HG03039 (cell line): Measurements from ENCODE around the gene CACNA1C.

ENCODE experiments used
- ATAC-seq: cut with Tn5 transposase; IDR thresholded peaks from one replicate; pipeline ENCODE4 v1.9.1; 2021; ENCODE audit warnings: mild to moderate bottlenecking, moderate library complexity; ENCODE audit not compliant: unreplicated experiment

CACNA1C gene

GRCh38 chr12:2376908-2377657, 324.3 kb downstream of the CACNA1C start:
- ATAC-seq = no peak

- ATAC-seq = no peak
Measured at GRCh38 chr12:2378835-2379330, 326.1 kb downstream of the CACNA1C start.

- ATAC-seq = no peak
Measured at GRCh38 chr12:2380946-2381345, 328.2 kb downstream of the CACNA1C start.

DNA sequence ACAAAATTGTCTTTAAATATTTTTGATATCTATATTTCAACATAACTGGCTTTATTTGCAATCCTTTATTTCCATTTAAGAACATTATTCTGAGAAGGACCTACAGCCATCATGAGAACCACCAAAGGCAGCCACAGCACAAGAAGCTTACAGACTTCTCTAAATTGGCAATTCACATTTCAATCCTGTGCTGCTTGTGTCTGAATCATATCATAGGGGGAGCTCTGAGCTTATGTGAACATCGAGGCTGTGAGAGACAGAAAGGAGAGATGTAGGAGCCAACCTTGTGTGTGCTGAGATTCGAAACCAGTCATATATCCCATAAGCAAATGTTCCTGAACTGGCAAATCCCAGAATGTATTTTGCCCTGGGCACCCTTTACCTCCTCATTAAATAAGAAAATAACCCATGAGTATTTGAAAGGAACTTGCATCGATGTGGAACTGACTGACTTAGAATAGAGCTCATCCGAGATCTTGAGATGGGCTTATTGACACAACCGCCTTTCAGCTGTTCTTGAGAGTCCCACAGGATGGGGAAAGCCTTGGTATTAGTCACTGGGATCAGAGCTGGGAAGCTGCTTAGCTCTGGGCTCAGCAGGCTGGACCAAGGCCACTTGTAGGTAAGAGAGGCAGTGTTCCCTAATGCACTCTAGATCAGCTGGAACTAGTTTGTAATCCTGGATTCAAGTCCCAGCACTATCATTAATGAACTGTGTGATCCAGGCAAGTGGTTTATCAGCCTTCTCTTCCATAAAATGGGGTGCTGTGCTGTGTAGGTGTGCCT, 329.8 kb downstream of the CACNA1C start:
- no peak for ATAC-seq

DNA sequence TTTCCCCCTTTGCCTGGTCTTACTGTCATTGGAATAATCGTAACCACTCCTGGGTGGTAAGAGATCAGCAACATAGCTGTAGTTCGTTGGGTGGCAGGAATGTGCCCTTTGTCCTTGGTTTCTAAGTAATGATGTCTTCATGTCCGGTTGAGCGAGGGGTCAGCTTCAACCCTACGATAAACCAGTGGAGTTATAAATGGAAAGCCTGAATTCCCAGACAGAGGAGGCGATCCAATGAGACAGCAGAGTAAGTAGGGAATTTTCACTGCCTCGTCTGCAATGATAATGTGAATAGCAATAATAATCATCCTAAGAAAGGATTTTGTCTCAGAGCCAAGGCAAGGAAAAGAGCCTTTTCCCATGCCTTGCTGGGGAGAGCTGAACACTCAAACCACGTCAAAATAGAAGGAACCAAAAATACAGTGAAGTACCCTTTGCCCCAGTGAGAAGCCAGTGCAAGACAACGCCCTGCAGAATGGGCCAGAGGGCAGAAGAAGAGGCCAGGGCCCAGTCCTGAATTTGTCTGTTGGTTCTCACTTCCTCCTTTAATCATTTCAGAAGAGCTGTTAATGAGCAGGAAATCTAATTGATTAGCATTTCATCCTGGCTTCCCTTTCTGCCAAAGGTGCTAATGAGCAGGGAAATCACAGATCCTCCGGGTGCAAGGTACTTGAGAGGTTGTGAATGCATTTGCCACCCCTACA, 330.7 kb downstream of the CACNA1C start:
- ATAC-seq = no peak

GRCh38 chr12:2384029-2384386, 331.2 kb downstream of the CACNA1C start:
- no peak for ATAC-seq

GRCh38 chr12:2384533-2385351, 332.0 kb downstream of the CACNA1C start:
- ATAC-seq = no peak

DNA sequence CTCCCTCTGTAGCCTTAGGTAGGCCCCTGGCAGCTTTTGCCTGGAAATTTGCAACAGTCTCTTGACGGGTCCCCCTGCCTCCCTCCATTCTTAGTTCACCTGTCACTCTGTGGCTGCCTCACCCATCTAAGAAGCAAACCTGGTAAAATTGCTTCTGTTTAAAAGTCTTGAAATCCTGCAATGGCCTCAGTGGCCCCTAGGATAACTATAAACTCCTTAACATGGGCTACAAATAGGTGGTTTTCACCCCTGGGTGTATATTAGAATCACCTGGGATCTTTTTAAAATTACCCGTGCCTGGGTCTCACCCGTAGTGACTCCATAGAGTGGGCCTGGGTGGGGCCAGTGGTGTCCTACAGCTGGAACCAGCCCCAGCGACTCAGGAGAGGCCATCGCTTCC, 332.7 kb downstream of the CACNA1C start:
- ATAC-seq = no peak

- ATAC-seq = no peak
Measured at GRCh38 chr12:2386566-2386965, 333.8 kb downstream of the CACNA1C start.

GRCh38 chr12:2387103-2387834, 334.5 kb downstream of the CACNA1C start:
- ATAC-seq = peak; percentile 58

GRCh38 chr12:2389079-2389790, 336.4 kb downstream of the CACNA1C start:
- ATAC-seq = no peak

GRCh38 chr12:2390133-2390532, 337.3 kb downstream of the CACNA1C start:
- no peak for ATAC-seq

DNA sequence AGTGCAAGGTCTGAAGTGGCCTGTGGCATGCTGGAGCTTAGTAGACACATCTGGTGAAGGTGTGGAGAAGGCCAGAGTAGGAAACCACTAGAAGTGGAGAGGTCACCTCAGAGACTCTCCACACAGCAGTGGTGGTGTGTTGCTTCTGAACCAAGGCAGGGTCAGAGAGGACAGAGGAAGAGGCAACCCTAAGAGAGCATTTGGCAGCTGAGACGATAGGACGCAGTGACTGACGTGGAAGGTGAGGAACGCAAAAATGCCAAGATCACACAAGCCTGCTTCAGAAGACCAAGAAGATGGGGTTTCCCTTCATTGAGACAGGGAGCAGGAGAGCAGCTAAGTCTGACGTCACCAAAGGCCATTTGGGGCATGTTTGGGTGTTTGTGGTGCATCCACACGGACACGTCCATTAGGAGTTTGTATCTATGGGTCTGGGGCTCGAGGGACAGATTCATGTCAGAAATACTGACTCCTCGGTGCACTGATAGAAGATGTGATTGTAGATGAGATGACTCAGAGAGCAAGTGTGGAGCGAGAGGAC, 338.1 kb downstream of the CACNA1C start:
- no peak for ATAC-seq

DNA sequence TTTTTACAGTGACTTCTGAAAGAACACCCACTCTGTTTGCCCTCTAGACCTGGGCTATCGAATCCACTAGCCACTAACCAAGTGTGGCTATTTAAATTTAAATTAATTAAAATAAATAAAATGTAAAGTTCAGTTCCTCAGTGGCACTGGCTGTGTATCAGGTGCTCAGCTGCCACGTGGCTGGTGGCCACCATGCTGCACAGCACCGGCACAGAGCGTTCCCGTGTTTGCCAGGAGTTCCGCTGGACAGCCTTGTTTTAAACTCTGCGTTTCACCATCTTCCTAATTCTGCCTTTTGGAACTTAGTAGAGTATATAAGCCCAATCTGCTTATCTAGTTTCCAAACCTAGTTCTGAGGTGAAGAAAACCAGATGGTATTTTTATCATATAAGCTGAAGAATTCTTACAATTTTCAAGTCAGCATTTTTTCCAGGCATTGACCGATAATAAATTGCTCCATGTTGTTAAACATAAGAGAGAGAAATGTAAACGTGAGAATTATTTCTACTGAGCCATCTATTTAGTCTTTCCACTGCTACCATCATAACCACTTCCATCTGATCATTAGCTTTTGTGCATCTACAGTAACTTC, 339.0 kb downstream of the CACNA1C start:
- ATAC-seq = no peak

DNA sequence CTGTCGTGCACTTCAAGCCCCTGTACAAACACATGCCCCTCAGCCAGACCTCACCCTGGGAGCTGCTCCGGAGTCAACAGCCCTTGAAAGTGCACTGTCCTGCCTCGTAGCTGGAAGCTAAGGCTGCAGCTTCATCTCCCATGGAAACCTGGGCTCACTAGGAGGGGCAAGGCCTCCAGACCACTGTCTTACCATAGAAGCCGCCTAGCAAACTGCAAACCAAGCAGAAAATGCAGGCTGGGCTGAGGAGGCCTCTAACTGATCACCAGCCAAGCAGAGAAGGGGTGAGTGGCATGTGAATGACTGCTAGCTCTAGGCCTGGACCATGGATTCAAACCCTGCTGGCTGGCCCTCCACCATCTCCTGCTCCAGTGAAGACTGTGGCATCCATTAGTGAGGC, 340.2 kb downstream of the CACNA1C start:
- no peak for ATAC-seq

GRCh38 chr12:2393996-2394395, 341.2 kb downstream of the CACNA1C start:
- ATAC-seq = no peak

DNA sequence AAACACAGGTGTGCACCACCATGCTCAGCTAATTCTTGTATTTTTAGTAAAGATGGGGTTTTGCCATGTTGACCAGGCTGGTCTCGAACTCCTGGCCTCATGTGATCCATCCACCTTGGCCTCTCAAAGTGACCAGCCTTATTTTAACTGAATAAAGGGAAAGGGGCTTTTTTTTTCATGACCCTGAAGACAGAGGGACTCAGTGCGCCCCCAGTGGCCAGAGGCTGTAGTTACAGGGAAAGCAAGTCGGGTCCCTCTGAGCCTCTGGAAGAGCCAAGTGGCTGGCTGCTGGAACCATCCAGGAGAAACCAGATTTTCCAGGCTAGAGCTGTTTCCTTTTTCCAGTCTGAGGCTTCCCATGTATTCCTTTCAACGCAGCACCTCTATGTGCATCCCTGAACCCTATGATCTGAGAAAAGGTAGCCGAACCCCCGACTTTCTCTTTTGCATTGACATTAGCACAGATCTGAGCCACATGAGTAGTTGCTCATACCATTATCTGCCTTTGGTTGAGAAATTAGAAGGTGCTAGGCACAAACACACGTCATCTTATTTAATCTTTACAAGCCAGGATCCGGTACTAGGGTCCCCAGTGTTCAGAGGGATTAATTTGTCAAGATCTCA, 342.7 kb downstream of the CACNA1C start:
- ATAC-seq = no peak

DNA sequence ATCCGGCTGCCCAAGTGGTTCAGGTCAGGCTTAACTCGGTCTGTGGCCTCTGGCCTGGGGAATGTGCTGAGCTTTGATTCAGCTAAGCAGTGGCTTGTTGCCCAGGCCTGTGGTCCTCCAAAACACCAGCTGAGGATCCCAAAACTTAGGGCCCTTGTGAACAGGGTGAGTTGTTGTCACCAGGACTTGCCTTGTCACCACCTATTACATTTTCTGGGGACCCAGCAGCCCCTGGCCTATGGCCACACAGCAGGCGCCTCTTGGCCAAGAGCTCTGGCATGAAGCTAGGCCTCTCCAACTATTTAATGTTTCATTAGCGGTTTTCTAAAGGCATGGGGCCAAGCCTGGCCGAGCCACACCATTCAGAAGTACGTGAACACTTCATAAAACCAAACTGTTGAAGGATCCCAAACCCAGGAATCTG, 343.7 kb downstream of the CACNA1C start:
- ATAC-seq = no peak
